ENCODE data around the gene LEP.
"Not testable (repeated sequence)": the region's sequence is repeated elsewhere in the genome, so short reads cannot be mapped to it uniquely, and the experiment has no call there.

The LEP gene

DNA sequence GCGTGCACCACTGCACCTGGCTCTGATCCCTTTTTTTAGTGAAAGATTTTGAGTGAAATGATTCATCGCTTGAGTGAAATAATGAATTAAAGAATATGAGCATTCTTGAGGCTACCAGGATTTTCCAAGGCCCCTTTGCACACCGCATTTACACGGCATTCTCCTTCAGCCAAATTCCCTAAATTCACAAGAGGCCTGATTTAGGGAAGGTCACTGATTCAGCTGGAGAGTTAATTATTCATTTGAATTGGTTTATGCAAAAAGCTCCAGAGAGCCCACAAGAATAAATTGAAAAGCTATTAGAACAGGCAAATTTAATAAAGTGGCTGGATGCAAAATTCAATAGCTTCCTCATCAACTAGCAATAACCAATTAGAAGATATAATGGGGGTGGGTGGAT, 46.5 kb downstream of the LEP start:
- no peak for DNase-seq (ENCODE audit: low read depth, low spot score)
- H3K4me3 ChIP-seq (ENCODE audit: insufficient read length, low read depth), result no peak overlapping the region
- no peak overlapping the region for H3K9ac ChIP-seq (ENCODE audit: insufficient read length, low read depth)
- H3K27me3 ChIP-seq (ENCODE audit: insufficient read depth, insufficient read length), result no peaks in the 10 kb centered on the region
- peaks cover 12% of the 10 kb centered on the region; the same call in 1 of the 2 replicates for H3K9me3 ChIP-seq (ENCODE audit: insufficient read depth, low read length)
- no peaks in the 10 kb centered on the region for H3K4me1 ChIP-seq (ENCODE audit: insufficient read depth, insufficient read length)
- no peaks in the 10 kb centered on the region for H3K36me3 ChIP-seq (ENCODE audit: insufficient read depth, insufficient read length, low read length)
- TF ChIP-seq ZNF274 (IDR thresholded peaks at IDR 0.05; ENCODE audit: low read depth, low read length), result no peak
- TF ChIP-seq SUZ12 (IDR thresholded peaks at IDR 0.05; ENCODE audit: extremely low read depth, insufficient read depth, insufficient read length), result no peak
- TF ChIP-seq YY1 (IDR thresholded peaks at IDR 0.05; ENCODE audit: insufficient read depth, insufficient read length), result no peak

DNA sequence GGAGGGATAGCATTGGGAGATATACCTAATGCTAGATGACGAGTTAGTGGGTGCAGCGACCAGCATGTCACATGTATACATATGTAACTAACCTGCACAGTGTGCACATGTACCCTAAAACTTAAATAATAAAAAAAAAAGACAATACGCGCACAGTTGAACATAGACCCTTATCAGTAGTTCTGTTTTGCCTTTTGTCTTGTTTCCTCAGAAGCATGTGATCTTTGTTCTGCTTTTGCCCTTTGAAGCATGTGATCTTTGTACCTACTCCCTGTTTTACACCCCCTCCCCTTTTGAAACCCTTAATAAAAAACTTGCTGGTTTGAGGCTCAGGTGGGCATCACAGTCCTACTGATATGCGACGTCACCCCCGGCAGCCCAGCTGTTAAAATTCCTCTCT, 56.9 kb downstream of the LEP start:
- not testable (repeated sequence) for H3K36me3 ChIP-seq (ENCODE audit: insufficient read depth, insufficient read length, low read length); H3K27me3 ChIP-seq (ENCODE audit: insufficient read depth, insufficient read length); H3K4me3 ChIP-seq (ENCODE audit: insufficient read length, low read depth); H3K9me3 ChIP-seq (ENCODE audit: insufficient read depth, low read length); H3K4me1 ChIP-seq (ENCODE audit: insufficient read depth, insufficient read length); H3K9ac ChIP-seq (ENCODE audit: insufficient read length, low read depth); DNase-seq (ENCODE audit: low read depth, low spot score)

DNA sequence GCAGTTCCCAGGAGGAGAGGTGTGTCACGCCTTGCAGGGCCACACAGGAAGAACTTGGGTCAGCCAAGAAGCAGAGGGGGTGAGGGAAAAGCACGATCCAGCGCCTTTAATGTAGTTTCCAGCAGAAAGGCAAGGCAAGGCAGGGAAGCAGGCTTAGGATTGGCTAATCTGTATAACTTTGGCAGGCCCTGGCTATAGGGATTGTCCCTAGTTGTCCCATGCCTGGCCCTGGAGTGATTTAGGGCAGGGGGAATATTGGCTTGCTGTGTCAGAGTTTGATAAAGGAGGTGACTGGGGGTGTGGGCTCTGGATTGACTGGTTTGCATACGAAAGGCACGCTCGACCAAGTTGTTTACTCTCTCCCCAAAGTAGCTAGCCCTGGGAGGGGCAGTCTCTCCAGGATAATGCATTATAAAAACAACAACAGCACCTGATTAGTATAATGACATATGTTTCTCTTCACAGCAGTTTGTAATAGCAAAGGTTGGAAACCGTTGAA, 58.1 kb downstream of the LEP start:
- no peak overlapping the region for H3K4me3 ChIP-seq (ENCODE audit: insufficient read length, low read depth)
- TF ChIP-seq YY1 (IDR thresholded peaks at IDR 0.05; ENCODE audit: insufficient read depth, insufficient read length), result no peak
- TF ChIP-seq SUZ12 (IDR thresholded peaks at IDR 0.05; ENCODE audit: extremely low read depth, insufficient read depth, insufficient read length), result no peak
- TF ChIP-seq ZNF274 (IDR thresholded peaks at IDR 0.05; ENCODE audit: low read depth, low read length), result no peak
- no peak overlapping the region for H3K9ac ChIP-seq (ENCODE audit: insufficient read length, low read depth)
- no peaks in the 10 kb centered on the region for H3K27me3 ChIP-seq (ENCODE audit: insufficient read depth, insufficient read length)
- DNase-seq (ENCODE audit: low read depth, low spot score), result peak; percentile 57
- peaks cover 20% of the 10 kb centered on the region for H3K36me3 ChIP-seq (ENCODE audit: insufficient read depth, insufficient read length, low read length)
- peaks cover 6% of the 10 kb centered on the region for H3K4me1 ChIP-seq (ENCODE audit: insufficient read depth, insufficient read length)
- H3K9me3 ChIP-seq (ENCODE audit: insufficient read depth, low read length), result no peaks in the 10 kb centered on the region

DNA sequence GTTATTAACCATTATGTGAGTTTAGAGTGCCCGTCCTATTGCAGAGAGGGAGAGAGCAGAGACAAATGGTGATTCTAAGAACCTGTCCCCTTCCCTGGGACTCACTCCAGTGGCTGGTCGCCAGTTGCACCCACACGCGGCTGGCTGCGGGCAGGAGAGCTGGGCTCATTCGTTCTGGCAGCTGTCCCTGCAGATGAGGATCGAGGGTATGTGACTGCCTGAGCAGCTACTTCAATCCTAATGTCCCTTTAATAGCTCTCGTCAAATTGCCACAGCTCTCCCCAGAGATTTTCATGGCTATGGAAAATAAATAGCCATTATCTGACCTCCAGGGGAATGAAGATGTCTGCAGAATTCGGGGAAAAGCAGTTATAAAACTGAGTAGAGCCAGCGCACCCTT, 61.1 kb downstream of the LEP start:
- DNase-seq (ENCODE audit: low read depth, low spot score), result no peak
- no peaks in the 10 kb centered on the region for H3K9me3 ChIP-seq (ENCODE audit: insufficient read depth, low read length)
- no peak for TF ChIP-seq YY1 (IDR thresholded peaks at IDR 0.05; ENCODE audit: insufficient read depth, insufficient read length)
- TF ChIP-seq ZNF274 (IDR thresholded peaks at IDR 0.05; ENCODE audit: low read depth, low read length), result no peak
- no peak for TF ChIP-seq SUZ12 (IDR thresholded peaks at IDR 0.05; ENCODE audit: extremely low read depth, insufficient read depth, insufficient read length)
- peaks cover 6% of the 10 kb centered on the region for H3K4me1 ChIP-seq (ENCODE audit: insufficient read depth, insufficient read length)
- H3K27me3 ChIP-seq (ENCODE audit: insufficient read depth, insufficient read length), result no peaks in the 10 kb centered on the region
- H3K36me3 ChIP-seq (ENCODE audit: insufficient read depth, insufficient read length, low read length), result peaks cover 48% of the 10 kb centered on the region
- no peak overlapping the region for H3K9ac ChIP-seq (ENCODE audit: insufficient read length, low read depth)
- H3K4me3 ChIP-seq (ENCODE audit: insufficient read length, low read depth), result no peak overlapping the region

DNA sequence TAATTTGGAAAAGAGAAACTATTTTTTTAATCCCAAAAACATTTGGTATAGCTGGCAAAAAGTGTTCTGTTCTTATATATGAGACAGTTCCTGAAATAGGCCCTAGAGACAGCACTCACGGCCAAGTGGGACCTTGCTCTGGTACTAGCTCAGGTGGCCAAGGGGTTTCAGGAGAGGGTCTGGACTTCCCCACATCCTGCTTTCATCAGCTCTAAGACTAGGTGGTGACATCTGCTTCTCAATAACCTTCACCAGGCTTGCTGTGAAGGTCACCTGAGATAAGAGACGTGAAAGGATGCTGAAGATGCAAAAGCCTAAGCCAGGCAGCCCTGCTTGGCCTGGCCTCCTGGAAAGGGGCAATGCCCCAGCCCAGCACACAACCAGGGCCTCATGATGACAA, 62.1 kb downstream of the LEP start:
- Histone ChIP-seq H3K9ac (ENCODE audit: insufficient read length, low read depth) (no peak overlapping the region), H3K9me3 (ENCODE audit: insufficient read depth, low read length) (no peaks in the 10 kb centered on the region), H3K4me1 (ENCODE audit: insufficient read depth, insufficient read length) (peaks cover 6% of the 10 kb centered on the region), H3K27me3 (ENCODE audit: insufficient read depth, insufficient read length) (no peaks in the 10 kb centered on the region), H3K4me3 (ENCODE audit: insufficient read length, low read depth) (no peak overlapping the region), H3K36me3 (ENCODE audit: insufficient read depth, insufficient read length, low read length) (peaks cover 57% of the 10 kb centered on the region)
- TF ChIP-seq ZNF274 (IDR thresholded peaks at IDR 0.05; ENCODE audit: low read depth, low read length), result no peak
- TF ChIP-seq YY1 (IDR thresholded peaks at IDR 0.05; ENCODE audit: insufficient read depth, insufficient read length), result no peak
- TF ChIP-seq SUZ12 (IDR thresholded peaks at IDR 0.05; ENCODE audit: extremely low read depth, insufficient read depth, insufficient read length), result no peak
- no peak for DNase-seq (ENCODE audit: low read depth, low spot score)

DNA sequence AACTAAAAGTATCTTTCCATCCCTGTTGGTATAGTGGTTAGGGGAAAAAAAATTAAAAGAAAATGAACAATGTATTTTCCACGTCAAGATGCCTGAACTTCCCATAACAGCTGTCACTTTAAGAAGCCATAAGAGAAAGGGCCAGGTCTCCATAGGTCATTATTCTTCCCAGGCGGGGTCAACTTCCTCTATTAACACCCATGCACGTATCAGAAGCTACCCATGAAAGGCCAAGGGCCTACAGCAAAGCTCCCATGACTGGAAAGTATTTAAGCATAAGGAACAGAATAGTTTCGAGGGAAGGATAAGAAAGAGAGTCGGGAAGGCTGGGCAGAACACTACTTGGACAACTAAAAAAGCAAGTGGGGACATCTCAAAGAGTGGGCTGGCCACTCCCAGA, 62.6 kb downstream of the LEP start:
- Histone ChIP-seq H3K4me1 (ENCODE audit: insufficient read depth, insufficient read length) (peaks cover 6% of the 10 kb centered on the region), H3K36me3 (ENCODE audit: insufficient read depth, insufficient read length, low read length) (peaks cover 60% of the 10 kb centered on the region), H3K4me3 (ENCODE audit: insufficient read length, low read depth) (no peak overlapping the region), H3K27me3 (ENCODE audit: insufficient read depth, insufficient read length) (no peaks in the 10 kb centered on the region), H3K9ac (ENCODE audit: insufficient read length, low read depth) (no peak overlapping the region), H3K9me3 (ENCODE audit: insufficient read depth, low read length) (no peaks in the 10 kb centered on the region)
- TF ChIP-seq ZNF274 (IDR thresholded peaks at IDR 0.05; ENCODE audit: low read depth, low read length), result no peak
- no peak for DNase-seq (ENCODE audit: low read depth, low spot score)

DNA sequence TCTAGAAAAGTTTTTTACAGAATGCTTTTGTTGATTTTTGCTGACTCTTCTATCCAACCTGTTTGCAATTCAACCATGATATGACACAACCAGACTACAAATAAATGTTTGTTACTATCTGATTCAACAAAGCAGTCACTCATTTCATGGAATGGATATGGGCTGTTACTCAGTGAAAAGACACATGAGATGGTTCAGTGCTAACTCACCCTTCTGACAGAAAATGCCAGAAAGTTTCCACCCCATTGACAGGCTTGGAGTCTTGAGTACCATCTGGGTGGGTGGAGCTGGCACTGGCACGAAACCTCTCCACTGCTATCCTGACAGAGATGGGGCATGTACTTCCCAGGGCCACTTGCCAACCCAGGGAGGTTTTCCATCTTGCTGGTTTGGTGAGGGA, 63.1 kb downstream of the LEP start:
- Histone ChIP-seq H3K9me3 (ENCODE audit: insufficient read depth, low read length) (no peaks in the 10 kb centered on the region), H3K27me3 (ENCODE audit: insufficient read depth, insufficient read length) (no peaks in the 10 kb centered on the region), H3K36me3 (ENCODE audit: insufficient read depth, insufficient read length, low read length) (peaks cover 65% of the 10 kb centered on the region), H3K9ac (ENCODE audit: insufficient read length, low read depth) (no peak overlapping the region), H3K4me3 (ENCODE audit: insufficient read length, low read depth) (no peak overlapping the region), H3K4me1 (ENCODE audit: insufficient read depth, insufficient read length) (peaks cover 6% of the 10 kb centered on the region)
- TF ChIP-seq ZNF274 (IDR thresholded peaks at IDR 0.05; ENCODE audit: low read depth, low read length) (no peak), YY1 (IDR thresholded peaks at IDR 0.05; ENCODE audit: insufficient read depth, insufficient read length) (no peak), SUZ12 (IDR thresholded peaks at IDR 0.05; ENCODE audit: extremely low read depth, insufficient read depth, insufficient read length) (no peak)
- no peak for DNase-seq (ENCODE audit: low read depth, low spot score)

DNA sequence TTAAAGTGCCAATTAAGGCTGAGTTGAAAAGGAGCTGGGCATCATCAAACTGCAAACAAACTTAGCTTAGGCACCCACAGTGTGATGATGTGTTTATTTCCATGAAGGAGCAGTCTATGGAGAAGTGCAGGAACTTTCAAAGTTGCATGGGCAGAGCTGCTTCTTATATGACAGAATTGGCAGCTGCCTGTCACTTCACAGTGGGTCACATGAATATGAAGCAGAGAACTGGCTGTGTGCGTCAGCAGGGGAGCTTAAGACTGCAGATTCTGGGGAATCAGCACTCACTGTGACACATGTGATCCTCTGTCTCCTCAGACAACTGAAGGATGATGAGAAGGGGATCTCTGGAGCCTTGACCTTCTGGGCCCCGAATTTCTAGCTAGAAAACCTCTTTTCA, 66.0 kb downstream of the LEP start:
- H3K4me3 ChIP-seq (ENCODE audit: insufficient read length, low read depth), result no peak overlapping the region
- no peak overlapping the region for H3K9ac ChIP-seq (ENCODE audit: insufficient read length, low read depth)
- DNase-seq (ENCODE audit: low read depth, low spot score), result no peak
- no peak for TF ChIP-seq YY1 (IDR thresholded peaks at IDR 0.05; ENCODE audit: insufficient read depth, insufficient read length)
- no peak for TF ChIP-seq SUZ12 (IDR thresholded peaks at IDR 0.05; ENCODE audit: extremely low read depth, insufficient read depth, insufficient read length)
- TF ChIP-seq ZNF274 (IDR thresholded peaks at IDR 0.05; ENCODE audit: low read depth, low read length), result no peak
- no peaks in the 10 kb centered on the region for H3K4me1 ChIP-seq (ENCODE audit: insufficient read depth, insufficient read length)
- H3K9me3 ChIP-seq (ENCODE audit: insufficient read depth, low read length), result no peaks in the 10 kb centered on the region
- peaks cover 80% of the 10 kb centered on the region for H3K36me3 ChIP-seq (ENCODE audit: insufficient read depth, insufficient read length, low read length)
- H3K27me3 ChIP-seq (ENCODE audit: insufficient read depth, insufficient read length), result no peaks in the 10 kb centered on the region

All from NT2/D1 (cell line).